ENCODE measurements around the gene PRCC. TPM values are rescaled to one million over a fixed set of nuclear protein-coding genes. Genes with fewer than 3 reads are reported as not detected.

Gene PRCC
- total RNA-seq, 2 experiments from 2014 or later, result 49.5 to 50.0 TPM

DNA sequence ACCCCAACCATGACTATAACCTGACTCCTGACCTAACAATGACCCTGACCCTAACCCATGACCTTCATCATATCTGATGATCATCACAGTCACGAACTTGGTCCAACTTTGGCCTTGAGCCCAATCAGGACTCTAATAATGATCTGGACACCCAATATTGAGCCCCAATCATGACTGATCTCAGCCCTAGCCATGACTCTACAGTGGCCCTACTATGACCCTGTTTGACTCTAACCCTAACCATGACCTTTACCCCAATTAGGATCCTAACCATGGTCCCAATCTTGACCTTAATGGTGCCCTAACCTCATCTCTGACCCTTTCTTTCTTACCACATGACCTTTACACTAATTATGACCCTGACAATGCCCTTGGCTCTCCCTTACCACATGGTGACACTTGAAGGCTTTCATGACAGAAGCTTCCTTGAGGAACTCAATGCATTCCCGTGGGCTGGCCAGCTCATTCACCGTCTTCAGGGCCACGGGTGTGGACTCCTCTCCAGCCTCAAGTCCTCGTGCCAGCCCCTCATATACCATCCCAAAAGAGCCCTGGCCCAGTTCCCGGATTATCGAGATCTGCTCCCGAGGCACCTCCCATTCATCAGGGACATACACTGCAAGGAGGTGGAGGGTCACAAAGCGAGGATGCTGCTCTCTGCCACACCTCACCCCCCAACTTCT lies 75.4 kb downstream of the PRCC start:
- DNase-seq (no peak), ATAC-seq (ENCODE audit: poor library complexity) (no peak)
- H3K4me1 ChIP-seq (ENCODE audit: insufficient read depth, low read length), result peaks cover 22% of the 10 kb centered on the region
- TF ChIP-seq CTCF (IDR thresholded peaks at IDR 0.05), result no peak
- Mint-ChIP-seq H3K9me3 (no peaks in the 10 kb centered on the region), H3K27ac (no peak overlapping the region), H3K4me3 (no peak overlapping the region), H3K27me3 (peaks cover 82% of the 10 kb centered on the region), H3K4me1 (ENCODE audit: low read depth) (peaks cover 31% of the 10 kb centered on the region), H3K36me3 (ENCODE audit: low read depth) (no peaks in the 10 kb centered on the region)
- H3K27ac ChIP-seq (ENCODE audit: low read depth in 1 of 2, low read length in 2 of 2), result no peak overlapping the region
- POLR2A ChIA-PET, result no interaction called here
- intact Hi-C loops (cut with DNase I, micrococcal nuclease), result no loop called here
- H3K9me3 ChIP-seq (ENCODE audit: control insufficient read depth in 1 of 2, insufficient read depth in 1 of 2, low read length in 2 of 2), result peaks cover 0 to 18% of the 10 kb centered on the region in 2 experiments
- no peak overlapping the region for H3K4me3 ChIP-seq (ENCODE audit: low read length)
- CTCF ChIA-PET, result interaction anchor here (1.2 kb wide), 1 partner anchor 17 kb away, joined by 7 read pairs; no protein-coding TSS in a partner anchor
- H3K27me3 ChIP-seq (ENCODE audit: control insufficient read depth in 1 of 2, insufficient read depth in 2 of 2, low read length in 2 of 2), result peaks cover 39 to 49% of the 10 kb centered on the region in 2 experiments
- H3K36me3 ChIP-seq (ENCODE audit: insufficient read depth, low read length), result no peaks in the 10 kb centered on the region

GRCh38 chr1:156844102-156844501 lies 76.8 kb downstream of the PRCC start:
- Histone ChIP-seq H3K27me3 (ENCODE audit: control insufficient read depth in 1 of 2, insufficient read depth in 2 of 2, low read length in 2 of 2) (peaks cover 39 to 49% of the 10 kb centered on the region in 2 experiments), H3K36me3 (ENCODE audit: insufficient read depth, low read length) (no peaks in the 10 kb centered on the region), H3K27ac (ENCODE audit: low read depth in 1 of 2, low read length in 2 of 2) (no peak overlapping the region), H3K9me3 (ENCODE audit: control insufficient read depth in 1 of 2, insufficient read depth in 1 of 2, low read length in 2 of 2) (peaks cover 0 to 18% of the 10 kb centered on the region in 2 experiments), H3K4me1 (ENCODE audit: insufficient read depth, low read length) (peaks cover 28% of the 10 kb centered on the region), H3K4me3 (ENCODE audit: low read length) (no peak overlapping the region)
- peaks cover 82% of the 10 kb centered on the region for H3K27me3 Mint-ChIP-seq
- intact Hi-C loops (cut with DNase I, micrococcal nuclease), result no loop called here
- peak overlapping the region; percentile 67 for H3K4me3 Mint-ChIP-seq
- H3K9me3 Mint-ChIP-seq, result no peaks in the 10 kb centered on the region
- H3K4me1 Mint-ChIP-seq (ENCODE audit: low read depth), result peaks cover 45% of the 10 kb centered on the region
- TF ChIP-seq CTCF (IDR thresholded peaks at IDR 0.05), result no peak
- DNase-seq (no peak), ATAC-seq (ENCODE audit: poor library complexity) (no peak)
- ChIA-PET CTCF (interaction anchor here (1.2 kb wide), 1 partner anchor 16 kb away, joined by 7 read pairs; no protein-coding TSS in a partner anchor), POLR2A (no interaction called here)
- no peaks in the 10 kb centered on the region for H3K36me3 Mint-ChIP-seq (ENCODE audit: low read depth)
- H3K27ac Mint-ChIP-seq, result no peak overlapping the region

DNA sequence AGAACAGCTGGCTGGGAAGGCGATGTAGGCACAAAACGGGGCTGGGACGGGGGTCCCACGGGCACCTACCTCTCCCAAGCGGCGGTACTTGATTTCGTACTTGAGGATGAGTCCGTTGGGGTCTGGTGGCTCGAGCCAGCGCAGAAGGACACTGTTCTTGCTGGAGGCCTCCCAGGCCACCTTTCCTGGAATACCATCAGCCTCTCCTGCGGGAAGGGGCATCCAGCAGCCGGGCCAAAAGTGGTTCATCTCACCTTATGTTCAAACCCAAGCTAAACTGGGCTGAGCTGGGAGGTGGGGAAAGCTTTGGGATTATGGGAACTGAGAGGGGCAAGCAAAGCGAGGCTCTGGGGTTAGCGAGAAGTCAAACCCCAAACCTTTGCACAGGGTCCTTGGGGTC lies 77.3 kb downstream of the PRCC start:
- Mint-ChIP-seq H3K36me3 (ENCODE audit: low read depth) (no peaks in the 10 kb centered on the region), H3K4me1 (ENCODE audit: low read depth) (peaks cover 46% of the 10 kb centered on the region), H3K4me3 (peak overlapping the region; percentile 34), H3K27ac (no peak overlapping the region), H3K27me3 (peaks cover 78% of the 10 kb centered on the region), H3K9me3 (no peaks in the 10 kb centered on the region)
- POLR2A ChIA-PET, result no interaction called here
- intact Hi-C loops (cut with DNase I, micrococcal nuclease), result loop anchor here (5.0 kb wide), 1 partner anchor 32 kb away; no protein-coding TSS in a partner anchor
- no peaks in the 10 kb centered on the region for H3K36me3 ChIP-seq (ENCODE audit: insufficient read depth, low read length)
- CTCF ChIA-PET, result interaction anchor here (1.0 kb wide), 1 partner anchor 16 kb away, joined by 3 read pairs; the partner anchor contains the start of gene NTRK1
- no peak overlapping the region for H3K27ac ChIP-seq (ENCODE audit: low read depth in 1 of 2, low read length in 2 of 2)
- H3K9me3 ChIP-seq (ENCODE audit: control insufficient read depth in 1 of 2, insufficient read depth in 1 of 2, low read length in 2 of 2), result peaks cover 0 to 18% of the 10 kb centered on the region in 2 experiments
- DNase-seq (no peak), ATAC-seq (ENCODE audit: poor library complexity) (no peak)
- peaks cover 39 to 45% of the 10 kb centered on the region in 2 experiments for H3K27me3 ChIP-seq (ENCODE audit: control insufficient read depth in 1 of 2, insufficient read depth in 2 of 2, low read length in 2 of 2)
- H3K4me1 ChIP-seq (ENCODE audit: insufficient read depth, low read length), result peaks cover 30% of the 10 kb centered on the region
- no peak for TF ChIP-seq CTCF (IDR thresholded peaks at IDR 0.05)
- H3K4me3 ChIP-seq (ENCODE audit: low read length), result peak overlapping the region; percentile 33

Data from CD4-positive, alpha-beta T cell (primary cell).